Hair follicular keratinocyte (primary cell): ENCODE data around the gene INSR. TPM values are rescaled to one million over a fixed set of nuclear protein-coding genes. Genes with fewer than 3 reads are reported as not detected.

Experiments
- total RNA-seq: library from RNA; depleted of rRNA; stranded (reverse); fragments of >200 nt; gene quantifications from 2 replicates; pipeline ENCODE4 v1.2.3, GENCODE V29; 2015

Gene INSR
- total RNA-seq: 4.9 and 5.7 TPM in 2 replicates

GRCh38 chr19:7293762-7294557 lies at the start of gene INSR:
Gene INSR, minus strand, starts transcription at chr19:7294414. Its CDS starts 523 bp downstream, at chr19:7293891.

GRCh38 chr19:7069042-7069903 lies 224.9 kb downstream of the INSR start, which contains the start of gene ZNF557:
Gene ZNF557, plus strand, starts transcription at chr19:7069703. Its CDS starts 5,372 bp downstream, at chr19:7075075.

Other genes starting within 250 kb of the INSR start
- gene MBD3L2, start 245.1 kb downstream of the INSR start, total RNA-seq: not detected in 2 replicates
- not detected in 2 replicates for gene MBD3L3, start 235.7 kb downstream of the INSR start, total RNA-seq
- gene ZNF557, start 224.7 kb downstream of the INSR start, total RNA-seq: 4.7 and 5.0 TPM in 2 replicates
- gene ARHGEF18, start 54.5 kb upstream of the INSR start, total RNA-seq: 31.2 and 31.4 TPM in 2 replicates
- gene PEX11G, start 194.6 kb upstream of the INSR start, total RNA-seq: 5.5 and 5.8 TPM in 2 replicates
- 13.8 and 22.9 TPM in 2 replicates for gene ZNF358, start 221.7 kb upstream of the INSR start, total RNA-seq
- 3.0 and 3.1 TPM in 2 replicates for gene MCOLN1, start 228.2 kb upstream of the INSR start, total RNA-seq
- gene PNPLA6, start 241.3 kb upstream of the INSR start, total RNA-seq: 73.2 and 75.9 TPM in 2 replicates